HPDE6-E6E7 (cell line): Measurements from ENCODE around the gene YAP1.

Experiments
- DNase-seq: peaks from one replicate; pipeline ENCODE4 v3.0.0; 2011; ENCODE audit warnings: missing footprints; ENCODE audit errors: extremely low spot score

YAP1 gene

DNA sequence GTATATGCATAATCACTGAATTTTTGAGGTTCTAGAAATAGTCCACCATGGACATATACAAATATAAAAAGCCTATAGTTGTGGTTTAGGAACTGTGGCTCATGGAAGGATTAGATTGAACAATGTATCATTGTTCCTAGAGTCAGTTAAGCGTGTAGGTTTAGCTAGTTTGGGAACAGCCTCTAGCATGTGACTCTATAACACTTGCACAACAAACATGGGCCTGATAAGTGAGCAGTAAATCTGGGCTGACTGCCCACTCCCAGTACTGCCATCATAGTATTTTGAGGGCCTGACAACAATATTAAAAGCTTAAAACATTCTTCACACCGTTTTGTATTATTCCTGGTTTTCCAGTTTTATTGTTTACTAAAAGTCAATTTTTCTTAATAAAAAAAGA, 47.0 kb downstream of the YAP1 start:
- DNase-seq: no peak

DNA sequence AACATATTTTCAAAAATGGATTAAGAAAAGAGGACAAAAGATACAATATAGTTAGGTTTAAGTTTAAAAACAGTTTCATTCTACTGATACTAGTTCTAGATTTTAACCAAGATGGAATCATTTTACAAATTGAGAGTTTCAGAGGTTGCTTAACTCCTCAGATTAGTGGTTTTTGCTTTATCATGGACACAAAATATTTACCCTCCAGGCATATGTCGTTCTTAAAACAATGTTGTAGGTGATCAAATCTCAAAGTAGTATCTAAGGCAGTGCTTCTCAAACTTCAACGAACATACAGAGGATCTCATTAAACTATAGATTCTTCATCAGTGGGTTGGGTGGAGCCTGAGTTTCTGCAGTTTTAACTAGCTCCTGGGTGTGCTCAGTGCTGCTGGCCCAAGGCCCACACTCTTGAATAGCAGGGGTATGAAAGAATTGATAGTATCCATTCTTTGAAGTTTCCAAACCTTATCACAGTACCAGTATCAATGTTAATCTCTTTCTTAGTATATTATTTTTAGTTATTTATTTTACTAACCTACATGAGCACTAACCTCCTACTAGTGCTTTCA, 48.0 kb downstream of the YAP1 start:
- DNase-seq: no peak

DNA sequence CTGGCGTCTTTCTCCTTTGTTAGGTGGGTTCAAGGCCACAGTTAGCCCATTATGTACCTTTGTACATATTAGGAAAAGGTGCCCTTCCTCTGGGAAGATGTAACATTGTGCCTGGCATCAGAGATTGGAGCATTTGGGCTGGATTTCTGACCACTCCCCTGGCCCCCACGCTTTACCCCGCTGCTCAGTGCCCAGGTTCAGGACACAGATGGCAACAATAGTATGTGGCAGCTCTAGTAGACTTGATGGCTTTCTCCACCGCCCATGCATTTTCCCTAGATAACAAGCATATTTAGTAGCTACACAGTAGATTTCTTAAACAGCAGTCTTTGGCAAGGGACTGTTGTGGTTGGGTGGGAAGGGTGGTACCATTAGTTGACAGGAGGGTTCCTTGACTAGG, 53.1 kb downstream of the YAP1 start:
- DNase-seq: no peak

DNA sequence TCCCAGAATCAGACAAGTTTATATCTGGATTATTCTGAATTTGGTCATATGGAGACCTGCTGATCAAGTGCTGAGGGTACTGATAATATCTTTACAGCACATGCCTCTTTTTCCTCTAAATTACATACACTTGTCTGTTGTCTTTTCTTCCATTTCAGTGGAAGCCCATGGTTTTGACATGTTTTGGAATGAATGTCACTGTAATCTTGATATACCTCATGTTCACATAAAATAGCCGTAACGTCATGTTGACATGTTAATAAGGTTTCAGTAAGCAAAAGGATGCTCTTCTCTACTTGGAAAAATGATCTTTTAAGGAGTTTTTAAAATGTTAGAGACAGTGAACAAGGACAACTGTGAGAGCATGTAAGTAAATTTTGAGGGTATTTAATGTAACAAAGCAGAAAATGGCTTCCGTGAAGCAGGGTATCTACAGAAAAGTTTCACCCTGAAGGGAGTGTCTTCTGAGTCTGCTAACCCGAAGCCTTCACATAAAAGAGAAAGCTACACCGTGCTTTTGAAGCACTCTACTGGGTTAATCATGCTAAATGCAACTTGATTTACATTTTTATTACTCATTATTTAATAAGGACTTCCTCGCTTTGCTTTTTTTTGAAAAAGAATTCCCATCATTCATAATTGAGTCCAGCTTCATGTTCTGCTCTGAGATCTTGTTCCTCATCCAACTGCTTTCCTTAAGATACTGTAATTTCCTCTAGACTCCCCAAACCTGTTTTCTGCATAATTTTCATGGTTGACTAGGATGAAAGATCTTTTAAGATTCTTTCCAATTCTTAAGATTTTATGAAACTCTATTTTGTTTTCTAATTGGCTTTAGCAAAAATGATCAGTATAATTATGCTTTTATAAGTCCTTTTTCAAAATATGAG, 56.2 kb downstream of the YAP1 start:
- no peak for DNase-seq

DNA sequence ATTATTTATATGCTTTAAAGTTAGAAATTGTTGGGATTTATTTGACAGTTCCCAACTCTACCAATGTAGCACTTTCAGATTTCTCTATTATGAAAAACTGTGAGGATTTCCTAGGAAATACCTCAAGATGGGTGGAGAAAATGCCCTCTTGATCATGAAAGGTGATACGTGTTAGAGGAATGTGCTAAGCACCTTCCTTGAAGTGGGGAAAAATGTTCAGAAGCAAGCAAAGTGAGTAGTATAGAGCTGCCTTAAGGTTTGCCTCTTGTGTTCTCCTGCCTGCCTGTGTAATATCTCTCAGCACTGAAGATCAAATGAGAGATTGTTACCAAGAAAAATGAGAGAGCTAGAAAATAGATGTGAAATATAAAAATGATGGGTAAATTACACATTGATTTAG, 58.2 kb downstream of the YAP1 start:
- peak; percentile 8 for DNase-seq

DNA sequence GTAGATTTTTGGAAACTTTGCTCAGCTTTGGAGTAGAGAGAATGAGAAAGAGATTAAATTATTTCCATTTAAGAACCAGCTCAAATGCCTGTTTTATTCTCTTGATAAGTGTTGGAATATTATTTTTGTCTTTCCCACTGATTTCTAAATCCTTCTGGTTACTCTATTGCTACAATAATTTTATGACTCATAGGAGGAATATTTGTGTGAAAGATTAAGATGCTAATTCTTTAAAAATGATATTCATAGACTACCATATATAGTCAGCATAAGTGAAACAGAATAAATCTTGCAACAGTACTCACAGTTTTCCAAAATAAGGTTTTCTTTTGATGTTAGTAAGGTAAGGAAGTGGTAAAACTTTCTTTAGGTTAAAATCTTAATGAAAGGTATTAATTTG, 60.9 kb downstream of the YAP1 start:
- DNase-seq: peak; percentile 13

DNA sequence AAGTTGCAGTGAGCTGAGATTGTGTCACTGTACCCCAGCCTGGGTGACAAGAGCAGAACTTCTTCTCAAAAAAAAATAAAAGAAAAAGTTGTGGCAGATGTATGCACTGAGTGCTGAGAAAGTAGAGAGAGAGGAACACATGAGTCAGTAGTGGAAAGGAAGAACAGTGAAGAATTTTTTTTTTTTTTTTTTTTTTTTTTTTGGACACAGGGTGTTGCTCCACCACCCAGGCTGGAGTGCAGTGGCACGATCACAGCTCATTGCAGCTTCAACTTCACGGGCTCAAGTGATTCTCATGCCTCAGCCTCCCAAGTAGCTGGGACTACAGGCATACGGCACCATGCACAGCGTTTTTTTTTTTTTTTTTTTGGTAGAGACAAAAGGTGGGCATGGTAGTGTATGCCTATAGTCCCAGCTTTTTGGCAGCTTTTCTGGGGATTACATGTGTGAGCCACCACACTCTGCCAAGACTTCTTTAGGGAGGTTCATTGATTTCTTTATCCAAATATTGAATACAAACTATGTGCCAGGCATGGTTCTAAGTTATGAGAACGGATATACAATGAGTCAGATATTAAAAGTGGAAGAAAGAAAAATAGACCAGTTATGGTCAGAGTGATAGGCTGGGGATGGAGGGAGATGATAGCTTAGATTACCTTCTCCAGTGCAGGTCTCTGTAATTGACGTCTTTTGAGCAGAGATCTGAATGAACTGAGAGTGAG, 62.0 kb downstream of the YAP1 start:
- no peak for DNase-seq

DNA sequence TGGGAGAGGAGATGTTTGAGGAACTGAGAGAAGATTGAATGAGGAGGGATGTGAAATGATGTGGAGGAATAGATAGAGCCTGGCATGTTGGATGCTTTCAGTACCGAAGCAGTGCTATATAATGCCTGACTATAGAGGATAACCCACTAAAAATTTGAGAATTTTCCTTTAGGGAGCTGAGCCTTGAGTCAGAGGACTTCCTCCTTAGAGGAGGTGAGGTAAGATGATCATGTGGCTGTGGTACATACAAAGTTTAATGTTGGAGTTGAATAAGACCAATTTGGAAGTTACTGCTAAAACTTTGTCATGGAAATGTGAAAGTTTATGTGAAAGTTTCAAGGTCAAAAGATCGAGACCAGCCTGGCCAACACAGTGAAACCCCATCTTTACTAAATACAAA, 66.9 kb downstream of the YAP1 start:
- no peak for DNase-seq

DNA sequence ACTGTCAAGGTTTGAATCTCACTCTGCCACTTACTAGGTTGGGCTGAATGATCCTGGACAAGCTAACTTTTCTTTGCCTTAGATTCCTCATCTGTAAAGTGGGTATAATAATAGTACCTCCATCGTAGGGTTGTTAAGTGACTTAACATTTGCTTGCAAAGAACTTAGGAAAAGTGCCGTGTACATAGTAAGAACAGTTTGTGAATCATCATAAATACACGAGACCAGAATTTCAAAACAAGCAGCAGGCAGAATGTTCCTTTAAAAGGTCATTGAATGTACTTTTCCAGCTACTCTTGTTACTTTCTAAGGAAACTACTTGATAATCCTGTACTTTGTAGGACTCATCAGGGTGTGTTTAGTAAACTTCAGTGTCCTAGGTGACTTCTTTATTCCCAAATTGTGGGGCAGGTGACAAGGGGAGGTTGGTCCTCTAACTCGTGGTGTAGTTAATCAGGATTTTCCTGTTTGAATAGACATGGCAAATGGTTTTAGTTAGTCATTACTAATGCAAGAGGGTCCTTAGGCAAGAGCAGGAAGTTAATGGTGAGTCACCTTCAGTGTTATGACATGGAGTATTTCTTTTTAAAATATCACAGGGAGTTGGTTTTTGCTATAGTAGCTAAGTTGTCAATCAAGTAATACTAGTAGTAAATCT, 67.9 kb downstream of the YAP1 start:
- peak; percentile 92 for DNase-seq

DNA sequence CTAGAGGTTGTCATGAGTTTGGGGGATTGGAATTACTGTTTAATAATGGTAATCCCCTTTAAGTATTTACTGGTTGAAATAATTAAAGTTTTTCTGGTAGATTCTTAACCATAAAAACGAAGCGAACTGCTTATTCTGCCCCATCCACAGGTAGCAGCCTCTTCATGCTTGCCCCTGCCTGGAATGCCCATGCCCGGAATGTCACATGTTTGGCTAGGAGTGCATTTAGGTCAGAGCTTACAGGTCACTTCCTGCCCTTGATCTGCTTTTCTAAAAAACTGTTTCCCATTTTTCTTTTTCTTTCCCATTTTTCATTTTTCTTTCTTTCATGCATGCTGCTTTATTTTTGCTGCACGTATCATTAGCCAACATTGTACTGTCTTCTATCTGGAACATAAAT, 69.1 kb downstream of the YAP1 start:
- no peak for DNase-seq

DNA sequence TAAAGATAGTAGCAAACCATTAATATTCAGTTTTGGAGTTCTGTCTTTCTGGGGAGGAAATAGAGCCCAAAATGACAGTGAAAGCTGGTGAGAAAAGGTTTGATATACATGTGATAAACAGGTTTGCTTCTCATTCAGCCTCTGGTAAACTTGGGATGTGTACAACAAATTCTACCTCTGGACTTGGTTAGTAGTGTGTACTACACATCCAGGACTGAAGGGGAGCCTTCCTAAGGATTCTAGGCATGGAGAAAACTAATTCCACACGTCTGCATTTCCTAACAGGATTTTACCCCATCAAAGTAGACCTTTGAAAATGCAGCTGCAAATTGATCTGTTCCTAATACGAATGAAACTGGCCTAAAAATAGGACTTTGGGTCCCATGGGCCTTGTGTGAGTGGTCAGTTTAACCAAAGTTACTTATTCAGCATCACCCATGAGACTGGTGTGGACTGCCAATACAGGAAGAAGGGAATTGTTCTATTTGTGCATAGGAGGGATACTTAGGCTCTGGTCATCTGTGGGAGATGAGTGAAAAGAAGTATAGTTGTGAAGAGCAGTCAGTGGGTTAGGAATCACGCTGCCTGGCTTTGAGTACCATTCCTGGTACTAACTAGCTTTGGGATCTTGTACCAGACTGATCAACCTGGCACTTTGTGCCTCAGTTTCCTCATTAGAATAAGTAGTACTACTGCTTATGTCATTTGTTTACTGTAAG, 74.2 kb downstream of the YAP1 start:
- no peak for DNase-seq

DNA sequence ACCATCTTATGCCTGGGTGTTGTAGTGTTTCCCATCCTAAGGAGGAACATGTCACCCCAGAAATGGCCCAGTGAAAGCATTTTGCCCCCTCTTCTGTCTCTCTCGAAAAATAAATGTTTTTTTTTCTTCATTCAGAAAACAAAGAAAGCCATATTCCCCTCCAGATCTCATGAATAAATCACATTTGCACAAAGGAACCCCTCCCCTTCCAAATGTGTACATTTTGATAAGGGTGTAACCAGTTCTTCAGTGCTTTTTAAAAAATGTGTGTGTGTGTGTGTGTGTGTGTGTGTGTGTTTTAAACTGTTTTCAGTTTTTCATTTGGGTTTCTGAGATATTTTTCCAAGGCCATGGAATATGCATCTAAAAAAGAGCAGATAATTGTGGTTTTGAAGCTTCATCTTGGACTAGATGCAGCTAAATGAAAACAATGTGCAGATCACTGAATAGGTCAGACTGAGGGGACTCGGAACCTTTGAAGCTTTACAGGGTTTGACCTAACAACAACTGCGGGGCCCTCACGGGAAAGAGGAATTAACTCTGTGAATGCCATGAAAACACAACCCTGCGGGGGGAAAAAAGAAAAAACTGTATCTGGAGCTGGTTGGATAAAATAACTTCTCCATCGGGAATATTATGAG, 76.4 kb downstream of the YAP1 start:
- no peak for DNase-seq

DNA sequence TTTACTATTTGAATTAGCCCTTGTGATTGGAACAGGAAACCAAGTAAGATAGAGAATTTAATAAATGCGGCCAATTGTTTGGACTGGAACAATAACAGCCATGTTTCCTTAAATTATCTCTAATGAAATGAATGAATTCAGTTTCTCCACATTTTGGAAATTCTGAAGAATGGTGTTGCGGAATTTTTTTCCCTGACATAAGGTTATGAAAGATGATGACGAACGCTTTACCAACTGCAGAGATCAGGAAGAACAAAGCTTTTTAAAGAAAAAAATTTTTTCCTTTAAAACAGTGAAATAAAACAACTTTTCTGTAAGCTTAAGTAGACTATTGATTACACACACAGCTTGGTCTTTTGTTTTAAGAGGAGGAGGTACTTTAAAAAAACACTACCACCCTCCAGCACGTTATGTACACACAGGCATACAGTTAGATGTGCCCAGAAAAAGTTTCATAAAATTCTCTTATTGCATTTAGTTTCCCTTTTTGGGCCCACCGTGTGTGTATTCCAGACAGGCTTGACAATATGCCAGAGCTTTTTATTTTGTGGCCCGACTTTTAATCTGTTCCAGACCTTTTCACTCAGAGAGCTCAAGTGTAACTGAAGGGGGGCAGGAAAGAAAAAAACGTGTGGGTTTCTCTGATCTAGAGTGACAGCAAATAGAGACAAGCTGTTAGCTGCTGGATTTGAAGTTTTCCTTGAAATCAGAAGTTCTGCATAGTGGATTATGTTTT, 77.3 kb downstream of the YAP1 start:
- DNase-seq: no peak

DNA sequence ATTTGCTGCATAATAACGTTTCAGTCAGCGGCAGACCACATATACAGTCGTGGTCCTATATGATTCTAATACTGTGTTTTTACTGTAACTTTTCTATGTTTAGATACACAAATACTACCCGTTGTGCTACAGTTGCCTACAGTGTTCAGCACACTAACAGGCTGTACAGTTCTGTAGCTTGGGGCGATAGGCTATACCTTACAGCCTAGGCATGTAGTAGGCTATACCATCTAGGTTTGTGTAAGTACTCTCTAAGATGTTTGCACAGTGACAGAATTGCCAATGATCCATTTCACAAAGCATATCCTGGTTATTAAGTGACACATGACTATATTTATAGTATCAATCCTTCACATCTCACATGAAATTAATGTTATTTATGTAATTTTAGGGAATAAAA, 78.2 kb downstream of the YAP1 start:
- DNase-seq: no peak

DNA sequence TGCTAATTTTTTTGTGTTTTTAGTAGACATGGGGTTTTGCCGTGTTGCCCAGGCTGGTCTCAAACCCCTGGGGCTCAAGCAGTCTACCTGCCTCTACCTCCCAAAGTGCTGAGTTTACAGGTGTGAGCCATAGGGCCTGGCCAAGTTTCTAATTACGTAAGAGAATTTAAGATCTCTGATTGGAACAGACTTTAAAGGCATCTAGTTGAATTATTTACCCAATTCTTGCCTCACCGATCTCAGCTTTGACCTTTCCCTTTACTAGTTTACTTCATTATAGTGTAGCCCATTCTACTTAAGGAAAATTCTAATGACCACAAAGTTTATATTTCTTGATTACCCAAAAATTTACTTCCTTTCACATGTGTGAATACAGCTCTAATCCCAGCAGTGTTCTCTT, 81.6 kb downstream of the YAP1 start:
- DNase-seq: no peak

DNA sequence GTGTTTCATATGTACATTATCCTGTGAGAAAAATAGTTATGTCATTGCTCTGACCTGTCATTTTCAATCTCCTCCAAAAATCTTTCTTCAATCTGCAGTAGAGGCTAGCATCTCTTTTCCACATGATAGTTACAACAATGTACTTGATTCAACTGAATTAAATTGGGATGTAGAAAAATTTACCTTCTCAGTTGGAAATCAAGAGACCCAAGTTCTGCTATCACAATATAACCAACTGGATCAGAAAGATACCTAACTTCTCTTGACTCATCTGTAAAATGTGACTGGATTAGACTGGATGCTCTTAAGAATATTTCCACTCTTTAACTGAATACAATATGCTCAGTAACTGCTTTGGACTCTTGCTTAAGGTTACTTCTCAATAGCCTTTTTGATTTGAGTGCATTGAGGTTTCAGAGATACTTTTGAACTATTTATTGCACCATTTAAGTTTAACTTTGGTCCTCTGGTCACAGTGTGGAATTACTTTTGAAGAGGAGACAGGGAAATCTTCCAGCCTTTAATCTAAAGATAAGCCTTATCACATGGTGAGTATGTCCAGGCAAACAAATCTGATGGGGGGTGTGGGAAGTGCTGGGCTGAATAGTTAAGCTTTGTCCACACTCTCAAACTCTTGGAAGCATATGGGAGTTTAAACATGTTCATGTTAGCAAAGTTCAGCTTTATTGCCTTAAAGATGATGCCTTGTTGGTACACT, 82.3 kb downstream of the YAP1 start:
- no peak for DNase-seq

DNA sequence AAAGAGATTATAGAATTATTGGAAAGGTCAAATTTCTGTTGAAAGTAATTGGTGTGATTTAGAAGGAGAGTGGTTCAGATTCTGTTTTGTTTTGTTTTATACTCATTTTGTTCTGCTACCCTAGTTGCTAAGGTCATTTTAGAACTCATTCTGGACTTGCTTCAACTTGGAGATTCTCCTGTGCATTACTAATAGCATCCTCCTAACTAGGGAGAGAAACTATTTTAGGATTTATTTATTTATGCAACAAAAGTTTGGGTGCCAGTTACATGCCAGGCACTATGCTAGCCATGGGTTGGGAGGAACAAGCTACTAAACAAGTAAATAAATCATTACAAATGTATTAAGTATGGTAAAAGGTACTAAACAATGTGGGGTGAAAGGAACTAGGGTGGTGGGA, 84.0 kb downstream of the YAP1 start:
- no peak for DNase-seq

DNA sequence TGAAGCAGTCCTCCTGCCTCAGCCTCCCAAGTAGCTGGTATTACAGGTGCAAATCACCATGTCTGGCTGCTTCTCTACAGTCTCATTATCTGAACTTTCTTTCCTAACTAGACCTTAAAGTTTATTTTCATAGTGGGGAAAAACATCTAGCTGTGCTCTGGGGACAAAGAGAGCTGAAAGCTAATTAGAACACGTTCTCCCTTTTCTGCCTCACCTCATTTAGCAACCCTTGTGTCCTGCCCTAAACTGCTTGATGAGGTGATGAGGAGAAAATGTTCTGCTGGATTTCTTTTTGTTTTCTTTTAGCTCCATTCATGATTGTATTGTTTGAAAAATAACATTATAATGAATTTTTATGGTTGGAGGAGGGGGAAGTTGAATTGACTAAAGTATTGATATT, 84.7 kb downstream of the YAP1 start:
- no peak for DNase-seq

DNA sequence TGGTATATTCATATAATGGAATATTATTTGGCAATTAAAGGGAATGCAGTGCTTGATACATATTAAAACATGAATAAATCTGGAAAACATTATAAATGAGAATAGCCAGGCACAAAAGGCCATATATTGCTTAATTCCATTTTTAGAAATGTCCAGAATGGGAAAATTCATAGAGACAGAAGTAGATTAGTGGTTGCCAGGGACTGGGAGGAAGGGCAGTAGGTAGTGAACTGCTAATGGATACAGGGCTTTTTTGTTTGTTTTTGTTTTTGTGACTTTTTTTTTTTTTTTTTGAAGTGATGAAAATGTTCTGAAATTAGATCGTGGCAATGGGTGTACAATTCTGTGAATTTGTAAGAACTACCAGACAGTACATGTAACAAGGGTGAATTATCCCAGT, 86.1 kb downstream of the YAP1 start:
- DNase-seq: no peak

DNA sequence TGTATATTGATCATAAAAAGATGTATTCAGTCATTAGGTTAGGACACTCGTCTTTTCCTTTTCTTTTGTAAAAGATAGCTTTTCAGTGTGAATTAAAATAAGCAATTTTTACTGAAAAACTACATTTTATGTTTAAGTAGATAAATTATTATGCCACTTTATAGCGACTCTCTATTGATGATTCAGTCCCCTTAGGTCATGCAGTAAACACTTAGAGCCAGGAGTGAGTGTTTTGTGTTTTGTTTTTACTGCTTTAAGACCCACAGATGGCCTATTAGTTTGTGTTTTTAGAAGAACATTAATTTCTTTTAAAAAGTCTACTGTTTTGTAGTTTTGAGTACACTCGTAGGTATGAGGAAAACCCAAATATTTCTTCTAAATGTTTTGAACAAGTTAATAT, 86.6 kb downstream of the YAP1 start:
- no peak for DNase-seq
